ENCODE results near the gene MMS19.

The MMS19 gene

DNA sequence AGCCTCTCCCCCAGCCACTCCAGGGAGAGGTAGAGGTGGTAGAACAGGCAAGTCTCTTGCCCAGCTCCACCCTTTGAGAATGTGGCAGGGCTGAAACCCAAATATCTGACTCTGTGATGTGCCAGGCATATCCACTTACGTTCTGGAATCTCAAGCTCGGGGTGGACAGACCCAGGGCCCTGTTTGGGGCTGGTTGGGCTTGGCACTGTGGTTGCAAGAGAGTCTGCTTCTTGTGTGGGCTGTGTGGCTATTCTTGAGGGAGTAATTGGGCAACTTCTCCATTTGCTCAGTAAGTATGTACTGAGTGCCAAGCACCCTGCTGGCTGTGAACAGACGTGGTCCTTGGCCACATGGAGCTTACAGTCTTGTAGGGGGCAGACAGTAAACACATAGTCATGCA lies 5.2 kb upstream of the MMS19 start:
- TF ChIP-seq, protein P1, sequence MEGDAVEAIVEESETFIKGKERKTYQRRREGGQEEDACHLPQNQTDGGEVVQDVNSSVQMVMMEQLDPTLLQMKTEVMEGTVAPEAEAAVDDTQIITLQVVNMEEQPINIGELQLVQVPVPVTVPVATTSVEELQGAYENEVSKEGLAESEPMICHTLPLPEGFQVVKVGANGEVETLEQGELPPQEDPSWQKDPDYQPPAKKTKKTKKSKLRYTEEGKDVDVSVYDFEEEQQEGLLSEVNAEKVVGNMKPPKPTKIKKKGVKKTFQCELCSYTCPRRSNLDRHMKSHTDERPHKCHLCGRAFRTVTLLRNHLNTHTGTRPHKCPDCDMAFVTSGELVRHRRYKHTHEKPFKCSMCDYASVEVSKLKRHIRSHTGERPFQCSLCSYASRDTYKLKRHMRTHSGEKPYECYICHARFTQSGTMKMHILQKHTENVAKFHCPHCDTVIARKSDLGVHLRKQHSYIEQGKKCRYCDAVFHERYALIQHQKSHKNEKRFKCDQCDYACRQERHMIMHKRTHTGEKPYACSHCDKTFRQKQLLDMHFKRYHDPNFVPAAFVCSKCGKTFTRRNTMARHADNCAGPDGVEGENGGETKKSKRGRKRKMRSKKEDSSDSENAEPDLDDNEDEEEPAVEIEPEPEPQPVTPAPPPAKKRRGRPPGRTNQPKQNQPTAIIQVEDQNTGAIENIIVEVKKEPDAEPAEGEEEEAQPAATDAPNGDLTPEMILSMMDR (IDR thresholded peaks at IDR 0.05; ENCODE audit: control insufficient read depth, extremely low read depth, insufficient read depth): no peak
- no peak for DNase-seq (ENCODE audit: low read depth)
- no peak overlapping the region for H3K4me3 ChIP-seq (ENCODE audit: low read depth, low read length)

DNA sequence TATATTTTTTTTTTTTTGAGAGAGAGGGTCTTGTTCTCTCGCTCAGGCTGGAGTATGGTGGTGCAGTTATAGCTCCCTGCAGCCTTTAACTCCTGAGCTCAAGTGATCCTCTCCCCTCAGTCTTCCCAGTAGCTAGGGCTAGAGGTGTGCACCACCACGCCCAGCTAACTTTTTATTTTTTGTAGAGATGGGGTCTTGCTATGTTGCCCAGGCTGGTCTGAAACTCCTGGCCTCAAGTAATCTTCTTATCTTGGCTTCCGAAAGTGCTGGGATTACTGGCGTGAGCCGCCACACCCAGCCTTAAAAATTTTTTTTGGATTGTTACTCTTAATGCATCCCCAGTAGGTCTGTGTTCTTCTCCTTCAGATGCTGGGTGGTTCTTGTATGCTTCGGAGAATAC lies 4.7 kb upstream of the MMS19 start:
- H3K4me3 ChIP-seq (ENCODE audit: low read depth, low read length): no peak overlapping the region
- TF ChIP-seq, protein P1 (IDR thresholded peaks at IDR 0.05; ENCODE audit: control insufficient read depth, extremely low read depth, insufficient read depth): no peak
- no peak for DNase-seq (ENCODE audit: low read depth)

DNA sequence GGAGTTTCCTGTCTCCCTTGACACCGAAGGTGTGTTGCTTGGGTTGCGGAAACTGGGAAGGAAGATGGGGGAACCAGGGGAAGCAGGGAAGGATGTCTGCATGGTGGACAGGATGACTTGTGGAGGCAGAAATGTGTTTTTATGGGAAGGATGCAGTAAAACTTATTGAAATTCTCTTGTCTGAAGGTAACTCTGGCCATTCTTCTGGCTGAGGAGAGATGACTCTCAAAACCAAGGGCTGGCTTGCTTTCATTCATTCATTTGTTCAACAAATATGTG lies 2.0 kb upstream of the MMS19 start:
- TF ChIP-seq, protein P1 (IDR thresholded peaks at IDR 0.05; ENCODE audit: control insufficient read depth, extremely low read depth, insufficient read depth): no peak
- no peak overlapping the region for H3K4me3 ChIP-seq (ENCODE audit: low read depth, low read length)
- no peak for DNase-seq (ENCODE audit: low read depth)

DNA sequence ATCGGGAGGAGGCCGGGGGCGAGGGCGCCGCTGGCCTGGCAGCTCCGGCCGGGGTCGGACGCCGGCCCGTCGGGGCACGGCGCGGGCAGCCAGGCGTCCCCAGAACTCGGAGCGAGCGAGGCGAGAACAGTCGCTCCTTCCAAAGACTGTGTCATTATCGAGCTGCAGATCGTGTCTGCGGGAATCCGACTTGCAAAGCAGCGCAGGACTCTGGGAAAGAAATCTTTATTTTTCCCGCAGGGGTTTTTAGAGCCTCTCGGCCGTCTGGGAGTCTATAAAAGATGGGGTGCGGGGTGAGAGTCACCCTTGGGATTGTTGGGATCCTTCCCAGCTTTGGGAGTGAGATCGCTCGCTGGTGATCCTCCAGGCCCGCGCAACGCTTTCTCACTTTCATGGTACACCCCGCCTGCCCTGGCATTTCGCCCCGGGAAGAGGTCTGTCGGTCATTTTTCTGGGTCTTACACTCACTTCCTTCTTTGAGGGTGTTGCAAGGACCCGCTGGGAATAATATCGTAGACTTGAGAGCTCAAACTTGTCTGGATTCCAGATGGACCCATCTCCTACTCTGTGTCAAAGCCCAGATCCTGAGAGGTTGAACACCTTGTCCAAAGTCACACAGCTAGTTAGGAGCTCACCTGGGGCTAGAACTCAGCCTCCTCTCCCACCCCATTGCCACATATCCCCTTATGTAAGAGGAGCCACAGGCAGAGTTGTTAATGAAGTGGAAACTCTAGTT lies 1.5 kb upstream of the MMS19 start:
- peak overlapping the region; percentile 100 for H3K4me3 ChIP-seq (ENCODE audit: low read depth, low read length)
- no peak for DNase-seq (ENCODE audit: low read depth)
- TF ChIP-seq, protein P1 (IDR thresholded peaks at IDR 0.05; ENCODE audit: control insufficient read depth, extremely low read depth, insufficient read depth): no peak

DNA sequence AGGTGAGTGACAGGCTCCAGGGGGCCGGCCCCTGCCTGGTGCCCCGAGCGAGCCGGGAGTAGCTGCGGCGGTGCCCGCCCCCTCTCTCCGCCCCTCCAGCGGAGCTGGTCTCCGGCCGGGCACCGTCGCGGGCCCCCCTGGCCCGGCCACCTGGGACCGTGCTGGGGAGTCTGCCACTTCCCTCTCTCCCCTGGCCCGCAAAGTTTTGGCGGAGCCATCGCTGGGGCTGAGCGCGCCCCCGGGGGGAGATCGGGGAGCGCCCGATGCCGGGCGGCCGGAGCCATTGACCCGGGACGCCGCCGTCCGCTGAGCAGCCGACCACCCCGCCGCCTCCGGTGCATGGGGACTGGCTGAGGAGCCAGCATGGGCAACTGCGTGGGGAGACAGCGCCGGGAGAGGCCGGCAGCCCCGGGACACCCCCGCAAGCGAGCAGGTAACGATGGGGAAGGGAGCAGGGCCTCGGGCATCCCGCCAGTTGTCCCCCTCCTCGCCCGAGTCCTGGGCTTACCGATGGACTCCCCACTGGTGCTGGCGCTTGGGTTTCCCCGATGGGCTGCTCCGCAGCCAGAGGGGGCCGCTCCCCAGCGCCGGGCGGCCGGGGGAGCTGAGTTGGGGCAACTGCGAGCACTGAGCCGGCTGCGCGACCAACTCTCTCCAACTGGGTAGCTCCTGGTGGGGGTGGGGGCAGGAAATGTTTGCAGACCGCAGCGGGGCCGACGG lies 779 bp upstream of the MMS19 start, which contains the start of gene UBTD1:
Gene UBTD1 (plus strand): TSS at position 84 of the 720 bp plus-strand sequence. CDS start 280 bp downstream, at position 364.
- DNase-seq (ENCODE audit: low read depth): no peak
- H3K4me3 ChIP-seq (ENCODE audit: low read depth, low read length): peak within 1 kb of the TSS; percentile 100
- TF ChIP-seq, protein P1 (IDR thresholded peaks at IDR 0.05; ENCODE audit: control insufficient read depth, extremely low read depth, insufficient read depth): no peak

DNA sequence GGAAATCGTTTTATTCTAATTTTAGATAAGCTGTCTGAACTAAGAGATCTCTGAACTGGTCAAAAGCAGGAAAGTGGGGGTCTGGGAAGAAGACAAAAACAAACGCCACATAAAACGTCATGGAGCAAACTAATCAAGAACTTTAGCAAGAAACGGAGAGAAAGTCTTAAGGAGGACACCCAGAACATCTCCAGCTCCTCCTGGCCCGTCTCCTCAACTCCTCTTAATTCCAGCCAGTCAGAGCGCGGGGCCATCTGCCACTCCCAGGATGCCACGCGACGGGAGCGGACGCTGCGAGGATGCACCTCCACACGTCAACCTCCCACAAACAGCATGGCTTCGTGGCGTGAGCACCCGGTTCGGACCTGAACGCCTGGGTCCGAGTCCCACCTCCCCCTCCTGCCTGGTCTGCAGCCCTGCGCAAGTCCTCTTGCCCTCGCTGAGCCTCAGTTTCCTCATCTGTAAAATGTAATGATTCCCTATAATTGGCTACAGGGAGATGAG lies 598 bp downstream of the MMS19 start:
- peak overlapping the region; percentile 100 for H3K4me3 ChIP-seq (ENCODE audit: low read depth, low read length)
- DNase-seq (ENCODE audit: low read depth): peak; percentile 56
- TF ChIP-seq, protein P1 (IDR thresholded peaks at IDR 0.05; ENCODE audit: control insufficient read depth, extremely low read depth, insufficient read depth): no peak
